PFSK-1 (cell line): ENCODE data around the gene NRP1.

ENCODE experiments used
- FOXP2 ChIP-seq: optimal IDR thresholded peaks from 2 replicates; pipeline ENCODE3; 2011; ENCODE audit warnings: borderline replicate concordance, control low read depth, inconsistent platforms; ENCODE audit not compliant: insufficient read depth; ENCODE audit errors: extremely low read length, extremely low read depth
- POLR2AphosphoS5 ChIP-seq: IDR thresholded peaks from 2 replicates; pipeline ENCODE4 v1.6.1; 2012; ENCODE audit warnings: low read depth, mild to moderate bottlenecking, control low read depth, low read length, moderate library complexity
- SIN3A ChIP-seq: IDR thresholded peaks from 2 replicates; pipeline ENCODE4 v1.6.1; 2012; ENCODE audit warnings: mild to moderate bottlenecking, low read length, moderate library complexity, borderline replicate concordance; ENCODE audit not compliant: insufficient read depth
- TAF1 ChIP-seq: IDR thresholded peaks from 2 replicates; pipeline ENCODE4 v1.6.1; 2012; ENCODE audit warnings: low read length, control low read depth, borderline replicate concordance; ENCODE audit not compliant: insufficient read depth
- TF ChIP-seq, protein P1 (sequence below), 2 experiments: IDR thresholded peaks; 2 replicates each; pipeline versions ENCODE4 v1.6.1 to v1.8.0; 2011 to 2012; ENCODE audit warnings: low read depth in 2 of 2, low read length in 2 of 2, control low read depth in 1 of 2, inconsistent platforms in 1 of 2, mild to moderate bottlenecking in 1 of 2, moderate library complexity in 1 of 2; ENCODE audit not compliant: insufficient read depth in 1 of 2

The NRP1 gene

DNA sequence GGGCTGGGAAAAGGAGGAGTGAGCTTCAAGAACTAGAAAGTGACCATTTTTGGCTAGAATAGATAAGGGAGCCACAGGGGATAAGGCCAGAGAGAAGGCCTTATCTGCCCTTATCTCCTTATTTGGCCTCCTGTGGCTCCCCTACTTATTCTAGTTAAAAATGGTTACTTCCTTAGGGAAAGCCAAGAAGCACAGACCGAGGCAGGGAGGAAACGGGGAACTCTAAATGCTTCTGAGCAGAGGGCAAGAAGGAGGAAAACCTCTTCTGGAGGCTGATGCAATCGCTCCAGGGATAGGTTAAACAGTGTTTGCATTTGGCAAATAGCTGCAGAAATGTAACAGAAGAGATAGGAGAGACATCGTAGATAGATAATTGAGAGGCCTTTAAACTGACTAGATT is 18.6 kb downstream of the NRP1 start:
- TF ChIP-seq, protein P1, sequence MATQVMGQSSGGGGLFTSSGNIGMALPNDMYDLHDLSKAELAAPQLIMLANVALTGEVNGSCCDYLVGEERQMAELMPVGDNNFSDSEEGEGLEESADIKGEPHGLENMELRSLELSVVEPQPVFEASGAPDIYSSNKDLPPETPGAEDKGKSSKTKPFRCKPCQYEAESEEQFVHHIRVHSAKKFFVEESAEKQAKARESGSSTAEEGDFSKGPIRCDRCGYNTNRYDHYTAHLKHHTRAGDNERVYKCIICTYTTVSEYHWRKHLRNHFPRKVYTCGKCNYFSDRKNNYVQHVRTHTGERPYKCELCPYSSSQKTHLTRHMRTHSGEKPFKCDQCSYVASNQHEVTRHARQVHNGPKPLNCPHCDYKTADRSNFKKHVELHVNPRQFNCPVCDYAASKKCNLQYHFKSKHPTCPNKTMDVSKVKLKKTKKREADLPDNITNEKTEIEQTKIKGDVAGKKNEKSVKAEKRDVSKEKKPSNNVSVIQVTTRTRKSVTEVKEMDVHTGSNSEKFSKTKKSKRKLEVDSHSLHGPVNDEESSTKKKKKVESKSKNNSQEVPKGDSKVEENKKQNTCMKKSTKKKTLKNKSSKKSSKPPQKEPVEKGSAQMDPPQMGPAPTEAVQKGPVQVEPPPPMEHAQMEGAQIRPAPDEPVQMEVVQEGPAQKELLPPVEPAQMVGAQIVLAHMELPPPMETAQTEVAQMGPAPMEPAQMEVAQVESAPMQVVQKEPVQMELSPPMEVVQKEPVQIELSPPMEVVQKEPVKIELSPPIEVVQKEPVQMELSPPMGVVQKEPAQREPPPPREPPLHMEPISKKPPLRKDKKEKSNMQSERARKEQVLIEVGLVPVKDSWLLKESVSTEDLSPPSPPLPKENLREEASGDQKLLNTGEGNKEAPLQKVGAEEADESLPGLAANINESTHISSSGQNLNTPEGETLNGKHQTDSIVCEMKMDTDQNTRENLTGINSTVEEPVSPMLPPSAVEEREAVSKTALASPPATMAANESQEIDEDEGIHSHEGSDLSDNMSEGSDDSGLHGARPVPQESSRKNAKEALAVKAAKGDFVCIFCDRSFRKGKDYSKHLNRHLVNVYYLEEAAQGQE (IDR thresholded peaks at IDR 0.05; ENCODE audit: insufficient read depth in 1 of 2, low read depth in 2 of 2, low read length in 2 of 2), result no peak
- TF ChIP-seq TAF1 (no peak), FOXP2 (no peak)

DNA sequence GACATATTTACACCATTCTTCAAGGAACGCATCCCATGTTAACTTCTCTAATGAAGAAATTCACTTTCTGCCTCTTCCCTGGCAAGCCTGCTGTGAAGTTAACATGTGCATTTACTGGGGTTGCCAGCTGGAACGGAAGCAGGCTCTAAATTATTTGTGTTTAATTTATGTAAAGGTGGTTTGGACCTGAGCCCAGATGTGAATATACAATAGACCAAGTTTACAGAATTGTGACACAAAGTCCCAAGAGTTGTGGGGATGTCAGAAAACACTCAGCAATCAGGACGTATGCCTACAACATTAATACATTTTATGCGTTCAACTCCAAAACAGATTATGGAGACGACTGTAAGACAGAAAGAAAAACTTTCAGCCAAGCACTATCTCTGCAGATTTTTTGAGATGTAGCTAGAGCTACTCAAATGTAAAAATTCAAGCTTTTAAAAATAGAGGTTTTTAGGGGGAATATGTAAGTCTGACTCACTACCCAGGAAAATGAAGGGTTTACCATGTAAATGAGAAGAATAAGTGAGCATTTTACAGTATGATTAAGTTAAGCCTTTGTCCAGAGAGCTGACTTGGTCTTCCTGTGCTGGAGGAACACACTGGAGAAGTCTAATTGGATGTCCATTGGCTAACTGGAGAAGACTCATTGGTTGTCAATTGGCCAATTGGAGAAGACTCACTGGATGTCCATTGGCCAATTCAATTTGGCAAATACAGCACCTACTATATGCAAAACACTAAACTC is 19.5 kb downstream of the NRP1 start:
- TF ChIP-seq SIN3A, result no peak
- TF ChIP-seq, protein P1 (IDR thresholded peaks at IDR 0.05; ENCODE audit: insufficient read depth in 1 of 2, low read depth in 2 of 2, low read length in 2 of 2), result no peak
- TF ChIP-seq TAF1, result no peak
- no peak for TF ChIP-seq FOXP2
- TF ChIP-seq POLR2AphosphoS5, result no peak

DNA sequence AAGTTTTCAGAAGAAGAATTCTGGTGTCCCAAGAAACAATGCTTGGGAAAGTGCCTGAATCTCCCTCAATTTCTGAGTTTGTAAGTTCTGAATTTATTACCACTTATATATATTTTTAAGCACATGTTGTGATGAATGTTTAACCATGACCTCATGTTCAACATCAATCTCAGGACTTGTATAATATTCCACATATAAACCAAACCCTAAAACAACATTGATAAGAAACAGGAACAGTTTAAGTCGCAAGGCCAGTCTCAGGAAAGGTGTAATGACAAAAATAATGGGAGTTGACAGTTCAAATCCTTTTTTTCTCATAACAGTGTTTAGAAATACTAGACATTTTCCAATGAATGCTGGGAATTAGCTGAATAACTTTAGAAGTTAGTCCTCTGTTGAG is 22.8 kb downstream of the NRP1 start:
- no peak for TF ChIP-seq SIN3A
- TF ChIP-seq, protein P1 (IDR thresholded peaks at IDR 0.05; ENCODE audit: insufficient read depth in 1 of 2, low read depth in 2 of 2, low read length in 2 of 2), result no peak
- TF ChIP-seq TAF1, result no peak
- TF ChIP-seq POLR2AphosphoS5, result no peak
- no peak for TF ChIP-seq FOXP2

DNA sequence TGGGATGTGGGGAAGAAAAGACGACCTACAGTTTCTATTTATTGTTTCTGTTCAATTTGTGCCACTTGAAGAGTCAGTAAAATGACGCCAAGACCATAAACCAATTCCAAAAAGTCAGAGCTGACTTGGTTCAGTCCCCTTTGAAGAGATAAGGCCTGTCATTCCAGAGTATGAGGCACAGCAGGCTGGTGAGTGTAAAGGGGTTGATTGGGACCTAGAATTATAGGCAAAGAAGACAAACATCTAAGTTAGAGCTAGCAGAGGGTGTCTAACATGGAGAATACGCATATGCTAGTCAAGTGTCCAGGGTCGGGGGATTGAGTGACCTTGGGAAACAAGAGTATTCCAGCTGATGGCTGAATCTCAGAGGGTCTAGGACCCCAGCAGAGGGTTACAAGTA is 23.6 kb downstream of the NRP1 start:
- TF ChIP-seq FOXP2 (no peak), SIN3A (no peak), POLR2AphosphoS5 (no peak), TAF1 (no peak)
- TF ChIP-seq, protein P1 (IDR thresholded peaks at IDR 0.05; ENCODE audit: insufficient read depth in 1 of 2, low read depth in 2 of 2, low read length in 2 of 2), result no peak
